Esophagus muscularis mucosa (tissue), 3 donors: ENCODE results near the gene PARP3.

Experiments used
- CTCF ChIP-seq, 3 experiments: fragments of 200-600 bp in 2 of 3; fragments of 450-650 bp in 1 of 3; sonication (generic) in 2 of 3; IDR thresholded peaks; one replicate each; pipeline ENCODE4 v1.5.1; 2017 to 2019; ENCODE audit warnings: antibody characterized with exemption in 3 of 3, mild to moderate bottlenecking in 2 of 3, moderate library complexity in 1 of 3
- POLR2A ChIP-seq: fragments of 450-650 bp; IDR thresholded peaks from one replicate; pipeline ENCODE4 v1.6.1; 2017; ENCODE audit warnings: antibody characterized with exemption, moderate library complexity, mild to moderate bottlenecking, low read depth

DNA sequence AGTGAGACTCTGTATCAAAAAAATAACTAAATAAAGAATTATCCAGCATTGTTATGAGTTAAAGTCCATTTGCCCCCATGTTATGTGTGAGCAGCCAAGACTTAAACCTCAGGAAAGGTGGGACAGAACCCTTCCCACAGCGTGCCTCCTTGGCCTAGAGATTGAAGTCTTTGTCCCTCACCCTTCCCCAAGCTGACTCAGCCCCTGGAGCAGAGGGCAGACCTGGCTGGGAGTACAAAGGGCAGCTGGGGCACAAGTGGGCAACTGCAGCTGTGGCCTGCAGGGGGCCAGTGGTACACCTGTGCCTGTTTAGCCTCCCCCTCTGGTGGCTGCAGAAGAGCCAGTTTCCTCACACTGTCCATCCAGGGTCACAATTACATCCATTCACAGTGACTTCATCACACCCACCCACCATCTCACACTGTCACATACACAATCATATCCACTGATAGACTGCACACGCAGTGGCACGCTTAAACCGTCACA, 40.2 kb downstream of the PARP3 start:
- TF ChIP-seq CTCF (IDR thresholded peaks at IDR 0.05) = peak; percentile 21 to 50 (median 28)
- TF ChIP-seq POLR2A = no peak
